NCI-H2081 (cell line): ENCODE data around the gene LIN7B.
A peak's percentile ranks its signal among the peaks of the same experiment; 100 is the strongest.
"Not testable (repeated sequence)": the region's sequence is repeated elsewhere in the genome, so short reads cannot be mapped to it uniquely, and the experiment has no call there.

Source experiments
- DNase-seq, 2 experiments: peaks; one replicate each; lab custom pipeline; 2025; lab: John Stamatoyannopoulos, UW

LIN7B gene

GRCh38 chr19:49118565-49119410 lies 4.6 kb downstream of the LIN7B start, which contains the start of gene C19orf73:
Gene C19orf73, minus strand, starts transcription at chr19:49119143. Its CDS starts 121 bp downstream, at chr19:49119022.
- DNase-seq: peak; percentile 88 to 95

DNA sequence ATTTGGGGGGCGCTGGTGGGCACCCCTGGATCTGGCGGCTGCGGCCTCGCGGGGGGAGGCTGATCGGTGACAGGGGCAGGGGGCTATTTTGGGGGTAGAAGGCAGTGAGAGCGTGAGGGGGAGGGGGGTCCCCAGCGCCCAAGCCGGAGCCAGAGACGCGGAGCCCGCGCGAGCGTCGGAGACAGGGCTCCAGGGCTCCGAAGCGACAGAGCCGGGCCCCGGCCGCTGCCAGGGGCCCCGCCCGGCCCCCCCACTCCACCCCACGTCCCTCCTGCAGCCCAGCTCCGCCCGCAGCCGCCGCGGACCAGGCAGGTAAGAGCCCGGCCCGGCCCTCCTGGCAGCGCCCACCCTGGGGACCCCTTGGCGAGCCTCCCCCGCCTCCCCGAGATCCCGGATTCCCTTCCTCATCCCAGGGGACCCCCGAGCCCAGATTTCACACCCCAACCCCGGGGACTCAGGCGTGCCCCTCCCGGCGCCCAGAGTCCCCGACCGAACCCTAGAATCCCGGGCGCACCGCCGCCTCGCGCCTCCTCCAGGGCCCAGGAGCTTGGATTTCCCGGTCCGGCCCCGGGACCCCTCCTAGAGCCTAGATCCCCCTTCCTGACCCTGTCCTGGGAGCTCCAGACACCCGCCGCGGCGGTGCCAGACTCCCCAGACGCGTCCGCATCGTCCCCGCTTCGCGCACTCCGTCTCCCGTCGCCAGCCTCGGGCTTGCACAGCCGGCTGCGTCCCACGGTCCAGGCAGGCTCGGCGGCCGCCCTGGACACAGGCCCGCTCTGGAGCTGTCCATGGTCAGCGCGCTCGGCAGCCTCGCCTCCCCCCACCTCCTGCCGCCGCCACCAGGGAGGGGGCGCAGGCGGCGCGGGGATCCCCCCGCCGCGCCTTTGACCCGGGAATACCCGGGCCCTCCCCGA lies 5.5 kb downstream of the LIN7B start, which contains the start of gene PPFIA3:
TSS of gene PPFIA3 (plus strand) at position 134 of the 914 bp plus-strand sequence. CDS start 8,330 bp downstream, outside the sequence.
- DNase-seq: peak in 1 of 2 experiments; percentile 24

DNA sequence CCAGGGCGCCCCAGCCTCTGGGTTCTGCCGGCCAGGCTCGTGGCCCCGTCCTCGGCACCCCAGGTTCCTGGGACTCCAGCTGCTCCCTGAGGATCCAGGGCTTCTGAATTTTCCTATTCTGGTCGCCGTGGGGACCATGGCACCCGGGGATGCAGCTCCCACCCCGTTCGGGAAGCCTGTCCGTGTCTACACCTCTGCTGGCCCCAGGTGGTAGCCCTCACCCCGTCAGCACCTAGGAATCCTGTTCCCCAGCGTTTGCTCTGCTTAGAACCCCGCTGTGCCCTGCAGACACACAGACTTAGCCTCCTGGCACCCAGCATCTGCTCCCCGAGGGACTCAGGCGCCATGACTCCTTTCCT lies 6.1 kb downstream of the LIN7B start:
- no peak for DNase-seq

GRCh38 chr19:49120868-49121267 lies 6.7 kb downstream of the LIN7B start:
- DNase-seq: no peak

DNA sequence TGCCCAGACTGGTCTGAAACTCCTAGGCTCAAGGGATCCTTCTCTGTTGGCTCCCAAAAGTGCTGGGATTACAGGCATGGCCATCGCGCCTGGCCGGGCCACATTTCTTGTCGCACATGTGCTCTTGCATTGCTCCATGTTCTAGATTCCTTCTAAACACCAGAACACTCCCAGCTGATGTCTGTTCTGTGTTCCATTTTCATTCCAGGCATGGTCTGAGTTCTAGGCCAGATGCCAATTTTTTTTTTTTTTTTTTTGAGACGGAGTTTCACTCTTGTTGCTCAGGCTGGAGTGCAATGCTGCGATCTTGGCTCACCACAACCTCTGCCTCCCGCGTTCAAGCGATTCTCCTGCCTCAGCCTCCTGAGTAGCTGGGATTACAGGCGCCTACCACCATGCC lies 7.7 kb downstream of the LIN7B start:
- DNase-seq: not testable (repeated sequence)

GRCh38 chr19:49123285-49123684 lies 9.1 kb downstream of the LIN7B start:
- not testable (repeated sequence) for DNase-seq

DNA sequence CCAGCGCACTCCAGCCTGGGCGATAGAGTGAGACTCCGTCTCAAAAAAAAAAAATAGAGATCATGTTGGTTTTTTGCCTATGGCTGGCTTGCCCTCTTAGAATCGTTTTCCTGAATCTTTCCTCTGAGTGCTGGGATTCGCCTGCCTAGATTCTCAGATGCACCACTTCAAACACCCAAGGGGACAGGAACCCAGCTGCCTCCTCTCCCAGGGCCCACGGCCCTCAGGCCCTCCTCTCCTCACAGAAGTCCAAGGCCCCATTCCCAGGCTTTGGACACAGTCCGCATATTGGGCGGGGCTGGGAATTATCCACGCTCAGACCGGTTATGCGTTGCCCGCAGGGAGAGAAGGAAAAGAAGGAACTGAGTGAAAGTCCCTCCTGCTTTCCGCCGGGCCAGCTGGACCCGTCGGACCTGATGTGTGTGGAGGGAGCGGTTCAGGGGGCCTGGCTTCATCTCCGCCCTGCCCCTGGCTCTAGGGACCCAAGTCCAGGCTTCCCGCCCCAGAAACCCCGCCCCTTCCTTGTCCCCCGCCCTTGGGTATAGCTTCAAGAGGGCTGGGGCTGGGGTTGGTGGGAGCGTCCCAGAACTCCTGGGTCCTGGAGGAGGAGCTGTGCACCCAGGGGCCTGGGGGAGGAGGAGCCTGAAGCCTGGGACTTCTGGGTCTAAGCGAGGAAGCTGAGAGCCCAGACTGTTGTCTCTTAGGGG lies 11.0 kb downstream of the LIN7B start:
- DNase-seq: no peak

GRCh38 chr19:49126575-49126974 lies 12.4 kb downstream of the LIN7B start:
- DNase-seq: no peak

DNA sequence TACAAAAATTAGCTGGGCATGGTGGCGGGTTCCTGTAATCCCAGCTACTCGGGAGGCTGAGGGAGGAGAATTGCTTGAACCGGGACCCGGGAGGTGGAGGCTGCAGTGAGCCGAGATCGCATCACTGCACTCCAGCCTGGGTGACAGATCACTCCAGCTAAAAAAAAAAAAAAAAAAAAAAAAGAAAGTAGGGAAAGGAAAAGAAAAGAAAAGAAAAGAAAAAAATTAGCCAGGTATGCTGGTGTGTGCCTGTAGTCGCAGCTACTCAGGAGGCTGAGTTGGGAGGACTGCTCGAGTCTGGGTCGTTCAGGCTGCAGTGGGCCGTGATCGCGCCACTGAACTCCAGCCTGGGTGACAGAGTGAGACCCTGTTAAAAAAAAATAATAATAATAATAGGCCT lies 13.1 kb downstream of the LIN7B start:
- not testable (repeated sequence) for DNase-seq

DNA sequence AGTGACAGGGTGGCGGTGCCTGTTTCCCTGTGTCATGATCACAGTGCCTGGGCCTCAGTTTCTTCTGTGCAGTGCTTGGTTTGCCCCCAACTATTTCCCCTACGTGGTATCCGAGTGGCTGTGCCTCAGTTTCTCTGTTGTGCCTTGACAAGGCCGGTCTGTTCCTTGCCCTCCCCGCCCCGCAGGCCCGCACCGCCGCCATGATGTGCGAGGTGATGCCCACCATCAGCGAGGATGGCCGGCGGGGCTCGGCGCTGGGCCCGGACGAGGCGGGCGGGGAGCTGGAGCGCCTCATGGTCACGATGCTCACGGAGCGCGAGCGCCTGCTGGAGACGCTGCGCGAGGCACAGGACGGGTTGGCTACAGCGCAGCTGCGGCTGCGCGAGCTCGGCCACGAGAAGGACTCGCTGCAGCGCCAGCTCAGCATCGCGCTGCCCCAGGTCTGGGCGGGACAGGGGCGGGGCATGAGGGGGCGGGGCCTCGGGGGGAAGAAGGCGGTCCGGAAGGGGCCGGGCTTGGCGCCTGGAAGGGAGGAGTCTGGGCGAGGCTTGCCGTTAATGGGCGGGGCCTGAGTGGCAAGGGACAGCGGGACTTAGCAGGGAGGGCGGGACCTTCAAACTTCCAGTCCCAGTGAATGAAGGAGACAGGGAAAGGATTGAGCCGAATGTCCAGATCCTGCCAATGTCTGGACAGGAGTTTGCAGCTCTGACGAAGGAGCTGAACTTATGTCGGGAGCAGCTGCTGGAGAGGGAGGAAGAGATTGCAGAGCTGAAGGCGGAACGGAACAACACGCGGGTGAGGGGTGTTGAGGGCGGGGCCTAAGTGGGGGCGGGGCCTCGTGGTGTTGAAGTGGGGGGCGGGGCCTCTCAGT lies 13.7 kb downstream of the LIN7B start:
- peak; percentile 91 to 93 for DNase-seq

GRCh38 chr19:49128545-49129237 lies 14.5 kb downstream of the LIN7B start:
- DNase-seq: no peak

DNA sequence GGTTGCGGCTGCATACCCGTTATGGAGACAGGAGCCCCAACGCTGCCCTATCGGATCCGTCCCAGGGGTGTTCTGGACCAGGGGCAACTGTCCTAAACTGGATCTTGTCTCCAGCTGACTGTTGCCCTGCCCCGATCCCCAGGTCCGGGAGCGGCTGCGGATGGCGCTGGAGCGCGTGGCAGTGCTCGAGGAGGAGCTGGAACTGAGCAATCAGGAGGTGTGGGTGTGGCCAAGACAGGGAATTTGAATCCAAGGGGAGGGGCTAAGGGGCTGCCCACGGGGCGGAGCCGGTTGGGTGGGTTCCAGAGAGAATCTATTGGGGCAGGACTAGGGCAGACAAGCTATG lies 15.0 kb downstream of the LIN7B start:
- DNase-seq: no peak

GRCh38 chr19:49130325-49130724 lies 16.2 kb downstream of the LIN7B start:
- no peak for DNase-seq

- DNase-seq: no peak
Observed at GRCh38 chr19:49132974-49133609, 18.9 kb downstream of the LIN7B start.

DNA sequence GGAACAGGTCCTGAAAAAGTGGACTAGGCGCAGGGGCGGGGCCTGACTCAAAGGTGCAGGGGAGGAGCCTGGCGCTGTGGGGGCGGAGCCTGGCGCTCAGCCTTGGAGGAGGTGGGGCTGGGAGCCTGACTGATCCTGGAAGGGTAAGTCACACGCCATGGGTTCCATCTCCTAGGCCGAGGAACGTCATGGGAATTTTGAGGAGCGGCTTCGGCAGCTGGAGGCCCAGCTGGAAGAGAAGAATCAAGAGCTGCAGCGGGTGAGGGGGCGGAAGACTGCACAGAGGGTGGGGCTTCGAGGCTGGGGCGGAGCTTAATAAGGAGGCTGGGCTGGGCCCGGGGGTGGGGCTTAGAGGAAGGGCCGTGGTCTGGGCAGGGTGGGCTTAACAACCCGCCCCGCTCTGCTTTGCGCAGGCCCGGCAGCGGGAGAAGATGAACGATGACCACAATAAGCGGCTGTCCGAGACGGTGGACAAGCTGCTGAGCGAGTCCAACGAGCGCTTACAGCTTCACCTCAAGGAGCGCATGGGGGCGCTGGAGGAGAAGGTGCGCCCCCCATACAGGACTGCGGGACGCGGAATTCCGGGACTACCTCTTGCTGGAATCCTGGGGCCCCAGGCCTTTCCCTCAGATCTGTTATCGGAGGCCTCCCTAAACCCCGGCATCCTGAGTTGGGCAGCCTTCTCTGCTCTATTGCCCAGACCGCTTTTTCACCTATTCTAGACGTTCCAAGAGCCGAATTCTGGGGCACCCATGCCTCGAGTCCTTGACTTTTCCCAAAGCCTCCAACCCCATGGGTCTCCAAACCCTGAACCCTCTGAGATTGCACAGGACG lies 19.7 kb downstream of the LIN7B start:
- DNase-seq: no peak

- DNase-seq: no peak
Observed at GRCh38 chr19:49135686-49136085, 21.5 kb downstream of the LIN7B start.

GRCh38 chr19:49136771-49137171 lies 22.6 kb downstream of the LIN7B start:
- DNase-seq: no peak

GRCh38 chr19:49140951-49141350 lies 26.8 kb downstream of the LIN7B start:
- DNase-seq: no peak

- DNase-seq: no peak
Observed at GRCh38 chr19:49141352-49141751, 27.2 kb downstream of the LIN7B start.
